ENCODE results near the gene SH3GLB2. TPM values are rescaled to one million over a fixed set of nuclear protein-coding genes. Genes with fewer than 3 reads are reported as not detected.

Gene SH3GLB2
- total and polyA plus RNA-seq, 2 of the 8 experiments (the other 6 are each of a cell fraction or from before 2014, with no cell fraction given) = 52.7 to 79.9 TPM

DNA sequence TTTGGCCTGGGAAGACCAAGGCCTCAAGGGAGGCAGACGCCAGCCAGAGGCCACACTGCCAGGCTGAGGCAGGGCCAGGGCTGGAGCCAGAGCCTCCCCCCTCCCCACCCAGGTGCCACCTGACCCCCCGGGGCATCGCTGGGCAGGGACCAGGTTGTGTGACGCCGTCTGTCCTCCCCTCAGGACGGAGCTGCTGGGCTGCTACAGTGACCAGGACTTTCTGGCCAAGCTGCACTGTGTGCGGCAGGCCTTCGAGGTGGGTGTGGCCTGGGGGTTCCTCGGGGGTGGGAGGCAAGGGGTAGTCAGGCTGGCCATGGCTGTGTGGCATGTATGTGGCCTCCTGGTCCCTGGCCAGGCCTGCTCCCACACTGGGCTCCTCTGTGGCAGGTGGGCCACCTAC is 34.9 kb upstream of the SH3GLB2 start:
- H3K56ac ChIP-seq (replicated peaks; ENCODE audit: insufficient read length, low read depth, low read length) = no peak overlapping the region

More for the DNA sequence above, 34.9 kb upstream of the SH3GLB2 start:
- Histone ChIP-seq H2BK20ac (ENCODE audit: low read length) (no peak overlapping the region), H2BK5ac (ENCODE audit: low read depth, low read length) (no peak overlapping the region), H2BK15ac (ENCODE audit: low read length) (no peak overlapping the region), H3K79me2 (ENCODE audit: control insufficient read depth in 1 of 2, insufficient read depth in 2 of 2, low read length in 2 of 2) (no peaks in the 10 kb centered on the region), H3K79me1 (ENCODE audit: low read depth, low read length) (no peaks in the 10 kb centered on the region), H3K4me1 (replicated peaks in 1 of 4; ENCODE audit: control insufficient read depth in 3 of 4, insufficient read depth in 4 of 4, low read length in 3 of 4) (no peaks in the 10 kb centered on the region), H3K27ac (ENCODE audit: low read depth, low read length) (no peak overlapping the region), H4K91ac (replicated peaks; ENCODE audit: insufficient read length, low read length) (no peak overlapping the region), H3K36me3 (ENCODE audit: control insufficient read depth in 2 of 4, insufficient read depth in 4 of 4, low read length in 3 of 4) (peaks cover 4 to 39% (median 20%) of the 10 kb centered on the region in 4 experiments; a peak in 7 of 8 replicates), H2BK12ac (ENCODE audit: low read depth, low read length) (no peak overlapping the region), H3K23ac (ENCODE audit: insufficient read length) (no peak overlapping the region), H3K9ac (replicated peaks in 1 of 4; ENCODE audit: extremely low read depth in 1 of 4, low read depth in 3 of 4, low read length in 3 of 4) (no peak overlapping the region), H2AK5ac (ENCODE audit: low read depth, low read length) (no peak overlapping the region), H3K4me2 (ENCODE audit: insufficient read depth in 1 of 2, low read depth in 2 of 2, low read length in 2 of 2) (no peak overlapping the region), H3K4ac (replicated peaks; ENCODE audit: insufficient read length, low read depth, low read length) (no peak overlapping the region), H4K8ac (ENCODE audit: extremely low read depth, insufficient read depth, low read length) (peak overlapping the region; percentile 36; the same call in 1 of the 2 replicates), H4K5ac (ENCODE audit: insufficient read length, low read depth, low read length) (no peak overlapping the region), H3K4me3 (ENCODE audit: extremely low read depth in 1 of 4, insufficient read depth in 2 of 4, low read depth in 3 of 4, low read length in 4 of 4) (no peak overlapping the region), H3K18ac (ENCODE audit: extremely low read depth, low read length) (no peak overlapping the region), H2AFZ (ENCODE audit: low read length) (no peak overlapping the region), H4K20me1 (replicated peaks in 1 of 2; ENCODE audit: control insufficient read depth in 1 of 2, insufficient read depth in 2 of 2, low read length in 2 of 2) (peaks cover 1 to 2% of the 10 kb centered on the region in 2 experiments), H3K23me2 (ENCODE audit: low read depth, low read length) (no peaks in the 10 kb centered on the region), H3K27me3 (replicated peaks in 1 of 4; ENCODE audit: control insufficient read depth in 3 of 4, extremely low read depth in 1 of 4, insufficient read depth in 3 of 4, low read length in 3 of 4) (no peaks in the 10 kb centered on the region), H3K14ac (ENCODE audit: insufficient read length) (no peak overlapping the region), H3K9me3 (ENCODE audit: insufficient read depth in 2 of 2, low read depth in 1 of 2, low read length in 1 of 2) (no peaks in the 10 kb centered on the region), H2BK120ac (replicated peaks; ENCODE audit: low read depth, low read length) (no peak overlapping the region)
- ChIA-PET CTCF (ENCODE audit: partially characterized antibody) (interaction anchor here (0.9 kb wide), 1 partner anchor 11 kb away, joined by 3 read pairs; no protein-coding TSS in a partner anchor), POLR2A (ENCODE audit: partially characterized antibody) (no interaction called here)
- DNase-seq (ENCODE audit: low read depth in 1 of 2, low spot score in 2 of 2) (no peak), FAIRE-seq (no peak)
- no peak for TF ChIP-seq SAP30 (IDR thresholded peaks at IDR 0.05; ENCODE audit: insufficient read depth, insufficient replicate concordance, low read length)
- no peak for TF ChIP-seq CHD2 (IDR thresholded peaks at IDR 0.05; ENCODE audit: low read length)
- no peak for TF ChIP-seq MAFK (IDR thresholded peaks at IDR 0.05; ENCODE audit: low read depth, low read length)
- 91% methylated on average over 9 of the region's 9 CpGs; no CpG with 5 or more reads in 1 of the 2 experiments for WGBS, 2 experiments (ENCODE audit: extremely low coverage in 1 of 2, insufficient coverage in 1 of 2, insufficient read length in 1 of 2, insufficient replicate concordance in 2 of 2, low coverage in 1 of 2, low lambda C conversion rate in 2 of 2, missing lambda C conversion rate in 1 of 2)
